GM23248 (cell line): ENCODE measurements around the gene ARID4B. TPM values are rescaled to one million over a fixed set of nuclear protein-coding genes. Genes with fewer than 3 reads are reported as not detected.

ENCODE experiments used
- DNase-seq: peaks from one replicate; pipeline ENCODE4 v3.0.0-alpha.2; 2015
- H2AFZ ChIP-seq: fragments of 200-600 bp; sonication (generic); 2 replicates; pipeline ENCODE4 v1.6.1; 2016; ENCODE audit warnings: antibody characterized with exemption
- H3F3A ChIP-seq: fragments of 200-600 bp; sonication (generic); 2 replicates; pipeline ENCODE4 v1.6.1; 2016; ENCODE audit warnings: mild to moderate bottlenecking, antibody characterized with exemption, mixed run types; ENCODE audit not compliant: insufficient read depth
- H3K27ac ChIP-seq: fragments of 200-600 bp; sonication (generic); 2 replicates; pipeline ENCODE4 v1.5.1; 2016; ENCODE audit warnings: mild to moderate bottlenecking
- H3K27me3 ChIP-seq: fragments of 200-600 bp; sonication (generic); replicated peaks from 2 replicates; pipeline ENCODE4 v1.6.1; 2016; ENCODE audit warnings: mild to moderate bottlenecking; ENCODE audit not compliant: insufficient read depth
- H3K36me3 ChIP-seq: fragments of 200-600 bp; sonication (generic); 2 replicates; pipeline ENCODE4 v1.6.1; 2016; ENCODE audit warnings: low read depth, mild to moderate bottlenecking
- H3K4me1 ChIP-seq: fragments of 200-600 bp; sonication (generic); 2 replicates; pipeline ENCODE4 v1.6.1; 2016; ENCODE audit warnings: mild to moderate bottlenecking; ENCODE audit not compliant: insufficient read depth
- H3K4me2 ChIP-seq: fragments of 200-600 bp; sonication (generic); one replicate; pipeline ENCODE4 v1.6.1; 2016; ENCODE audit warnings: mild to moderate bottlenecking; ENCODE audit not compliant: unreplicated experiment
- H3K4me3 ChIP-seq: fragments of 200-600 bp; sonication (generic); 2 replicates; pipeline ENCODE4 v1.5.1; 2016; ENCODE audit warnings: mild to moderate bottlenecking
- H3K79me2 ChIP-seq: fragments of 200-600 bp; sonication (generic); 2 replicates; pipeline ENCODE4 v1.6.1; 2016; ENCODE audit warnings: mild to moderate bottlenecking; ENCODE audit not compliant: insufficient read depth
- H3K9ac ChIP-seq: fragments of 200-600 bp; sonication (generic); 2 replicates; pipeline ENCODE4 v1.6.1; 2016; ENCODE audit warnings: mild to moderate bottlenecking
- H3K9me2 ChIP-seq: fragments of 200-600 bp; sonication (generic); 2 replicates; pipeline ENCODE4 v1.6.1; 2016; ENCODE audit warnings: mixed run types, mild to moderate bottlenecking, moderate library complexity; ENCODE audit not compliant: insufficient read depth
- H3K9me3 ChIP-seq: fragments of 200-600 bp; sonication (generic); one replicate; pipeline ENCODE4 v1.6.1; 2017; ENCODE audit warnings: low read depth
- H4K20me1 ChIP-seq: fragments of 200-600 bp; sonication (generic); 2 replicates; pipeline ENCODE4 v1.6.0; 2016; ENCODE audit not compliant: insufficient read depth
- EZH2 ChIP-seq: fragments of 200-600 bp; sonication (generic); IDR thresholded peaks from 2 replicates; pipeline ENCODE4 v1.6.1; 2018; ENCODE audit warnings: antibody characterized with exemption, mild to moderate bottlenecking; ENCODE audit not compliant: insufficient read depth, poor library complexity, severe bottlenecking
- EZH2phosphoT487 ChIP-seq: fragments of 200-600 bp; sonication (generic); IDR thresholded peaks from 2 replicates; pipeline ENCODE4 v1.6.1; 2018; ENCODE audit warnings: antibody characterized with exemption, moderate library complexity, mild to moderate bottlenecking, low read depth; ENCODE audit not compliant: insufficient read depth
- WGBS, 2 experiments: methylation state at CpG; one replicate each; pipeline ENCODE4 v1.1.6; 2015 to 2017; ENCODE audit warnings: low lambda C conversion rate in 2 of 2, low coverage in 1 of 2; ENCODE audit errors: missing lambda C conversion rate in 2 of 2; 5-methylcytosine and 5-hydroxymethylcytosine counted together
- in situ Hi-C: fragments of 300-500 bp; cut with MboI; formaldehyde crosslinking; loops from 2 replicates; pipeline ENCODE4 v1.15.0; 2020
- polyA plus RNA-seq: library from polyadenylated mRNA; unstranded; fragments of >200 nt; fragmentation: Nextera tagmentation; extraction: Ambion mirVana; gene quantifications from 2 replicates; pipeline ENCODE4 v1.2.1, GENCODE V29; 2016
- total RNA-seq: library from RNA; depleted of rRNA; stranded (reverse); fragments of >200 nt; shearing (Covaris generic); gene quantifications from 2 replicates; pipeline ENCODE4 v1.2.3, GENCODE V29; 2014

ARID4B gene
- total and polyA plus RNA-seq, 2 experiments from 2014 or later = 17.8 to 25.6 TPM

GRCh38 chr1:235127732-235128455 is 200.1 kb downstream of the ARID4B start:
- DNase-seq = peak; percentile 45
- peak overlapping the region; percentile 69 for H2AFZ ChIP-seq
- H3K79me2 ChIP-seq = peaks cover 57% of the 10 kb centered on the region
- TF ChIP-seq EZH2 (no peak), EZH2phosphoT487 (no peak)
- WGBS, 2 experiments = 1 to 2% methylated on average over 31 to 35 of the region's 35 CpGs
- no peaks in the 10 kb centered on the region for H3K9me2 ChIP-seq
- H3K36me3 ChIP-seq = no peaks in the 10 kb centered on the region; the same call in 1 of the 2 replicates
- H3K27me3 ChIP-seq = no peaks in the 10 kb centered on the region
- H3K4me2 ChIP-seq = peak overlapping the region; percentile 90
- H3K4me1 ChIP-seq = peaks cover 19% of the 10 kb centered on the region; the same call in 1 of the 2 replicates
- peaks cover 27% of the 10 kb centered on the region for H3F3A ChIP-seq
- H3K27ac ChIP-seq = peak overlapping the region; percentile 85
- H3K9ac ChIP-seq = peak overlapping the region; percentile 96
- H3K9me3 ChIP-seq = no peaks in the 10 kb centered on the region
- H3K4me3 ChIP-seq = peak overlapping the region; percentile 79
- in situ Hi-C loops = no loop called here
- H4K20me1 ChIP-seq = peaks cover 13% of the 10 kb centered on the region; the same call in 1 of the 2 replicates

GRCh38 chr1:235127203-235127602 is 200.8 kb downstream of the ARID4B start:
- TF ChIP-seq EZH2phosphoT487 (no peak), EZH2 (no peak)
- H3K4me3 ChIP-seq = peak overlapping the region; percentile 79
- no peaks in the 10 kb centered on the region; the same call in 1 of the 2 replicates for H3K36me3 ChIP-seq
- peaks cover 64% of the 10 kb centered on the region for H3K79me2 ChIP-seq
- H2AFZ ChIP-seq = no peak overlapping the region
- peak overlapping the region; percentile 85 for H3K27ac ChIP-seq
- peaks cover 26% of the 10 kb centered on the region; the same call in 1 of the 2 replicates for H3K4me1 ChIP-seq
- peaks cover 19% of the 10 kb centered on the region; the same call in 1 of the 2 replicates for H4K20me1 ChIP-seq
- peak; percentile 46 for DNase-seq
- peak overlapping the region; percentile 96 for H3K9ac ChIP-seq
- H3K9me3 ChIP-seq = no peaks in the 10 kb centered on the region
- H3F3A ChIP-seq = peaks cover 27% of the 10 kb centered on the region; the same call in 1 of the 2 replicates
- H3K4me2 ChIP-seq = peak overlapping the region; percentile 90
- in situ Hi-C loops = no loop called here
- 10 to 14% methylated on average over 4 of the region's 4 CpGs for WGBS, 2 experiments
- no peaks in the 10 kb centered on the region for H3K27me3 ChIP-seq
- H3K9me2 ChIP-seq = no peaks in the 10 kb centered on the region

GRCh38 chr1:235124665-235125064 is 203.3 kb downstream of the ARID4B start:
- H3K79me2 ChIP-seq = peaks cover 90% of the 10 kb centered on the region
- no peak overlapping the region for H3K4me2 ChIP-seq
- no peak overlapping the region for H3K27ac ChIP-seq
- no peak overlapping the region for H3K4me3 ChIP-seq
- in situ Hi-C loops = loop anchor here (25.0 kb wide), 1 partner anchor 1012 kb away; no protein-coding TSS in a partner anchor
- H3F3A ChIP-seq = peaks cover 15% of the 10 kb centered on the region; the same call in 1 of the 2 replicates
- WGBS, 2 experiments = 60 to 69% methylated on average over 1 of the region's 1 CpG
- no peaks in the 10 kb centered on the region for H3K27me3 ChIP-seq
- TF ChIP-seq EZH2phosphoT487 (no peak), EZH2 (no peak)
- H3K9ac ChIP-seq = no peak overlapping the region
- H3K9me2 ChIP-seq = no peaks in the 10 kb centered on the region
- no peaks in the 10 kb centered on the region for H3K9me3 ChIP-seq
- H2AFZ ChIP-seq = no peak overlapping the region
- no peak for DNase-seq
- peaks cover 33% of the 10 kb centered on the region; the same call in 1 of the 2 replicates for H3K4me1 ChIP-seq
- H3K36me3 ChIP-seq = peaks cover 22% of the 10 kb centered on the region
- H4K20me1 ChIP-seq = peaks cover 20% of the 10 kb centered on the region; the same call in 1 of the 2 replicates

GRCh38 chr1:235124111-235124510 is 203.9 kb downstream of the ARID4B start:
- Histone ChIP-seq H3K4me2 (no peak overlapping the region), H4K20me1 (peaks cover 20% of the 10 kb centered on the region; the same call in 1 of the 2 replicates)
- in situ Hi-C loops = loop anchor here (25.0 kb wide), 1 partner anchor 1012 kb away; no protein-coding TSS in a partner anchor

More at GRCh38 chr1:235124111-235124510, 203.9 kb downstream of the ARID4B start:
- H3K4me3 ChIP-seq = no peak overlapping the region
- H3K79me2 ChIP-seq = peaks cover 95% of the 10 kb centered on the region
- H3K36me3 ChIP-seq = peaks cover 27% of the 10 kb centered on the region
- H3K9me2 ChIP-seq = no peaks in the 10 kb centered on the region
- TF ChIP-seq EZH2 = no peak
- 95 to 97% methylated on average over 9 of the region's 9 CpGs for WGBS, 2 experiments
- H3F3A ChIP-seq = peaks cover 9% of the 10 kb centered on the region; the same call in 1 of the 2 replicates
- H2AFZ ChIP-seq = no peak overlapping the region
- H3K9ac ChIP-seq = no peak overlapping the region
- no peaks in the 10 kb centered on the region for H3K9me3 ChIP-seq
- no peaks in the 10 kb centered on the region for H3K27me3 ChIP-seq
- no peak overlapping the region for H3K27ac ChIP-seq
- no peak for DNase-seq
- peaks cover 33% of the 10 kb centered on the region; the same call in 1 of the 2 replicates for H3K4me1 ChIP-seq
